WERI-Rb-1 (cell line): ENCODE results near the gene UBL4A.

Source experiments
- DNase-seq: peaks from one replicate; pipeline ENCODE4 v3.0.0-alpha.2; 2020
- H3K27ac ChIP-seq: fragments of 250-450 bp; sonication (Bioruptor Pico); 2 replicates; pipeline ENCODE4 v1.5.1; 2020; ENCODE audit warnings: mild to moderate bottlenecking, moderate library complexity
- H3K27me3 ChIP-seq: fragments of 250-450 bp; sonication (Bioruptor Pico); 2 replicates; pipeline ENCODE4 v1.5.1; 2021; ENCODE audit warnings: mild to moderate bottlenecking, low read depth, moderate library complexity; ENCODE audit not compliant: insufficient read depth, severe bottlenecking
- H3K36me3 ChIP-seq: fragments of 250-450 bp; sonication (Bioruptor Pico); 2 replicates; pipeline ENCODE4 v1.5.1; 2020; ENCODE audit warnings: mild to moderate bottlenecking, moderate library complexity
- H3K4me3 ChIP-seq: 2 replicates; pipeline ENCODE4 v1.5.1; 2011; ENCODE audit warnings: low read depth, mild to moderate bottlenecking, control low read depth, low read length
- H3K9me3 ChIP-seq: fragments of 250-450 bp; sonication (Bioruptor Pico); 2 replicates; pipeline ENCODE4 v1.5.1; 2021; ENCODE audit warnings: mild to moderate bottlenecking, moderate library complexity; ENCODE audit not compliant: severe bottlenecking
- TF ChIP-seq, protein P1 (sequence below): IDR thresholded peaks from 2 replicates; pipeline ENCODE4 v1.5.1; 2011; ENCODE audit warnings: low read depth, mild to moderate bottlenecking, control low read depth, inconsistent platforms, low read length

The UBL4A gene

DNA sequence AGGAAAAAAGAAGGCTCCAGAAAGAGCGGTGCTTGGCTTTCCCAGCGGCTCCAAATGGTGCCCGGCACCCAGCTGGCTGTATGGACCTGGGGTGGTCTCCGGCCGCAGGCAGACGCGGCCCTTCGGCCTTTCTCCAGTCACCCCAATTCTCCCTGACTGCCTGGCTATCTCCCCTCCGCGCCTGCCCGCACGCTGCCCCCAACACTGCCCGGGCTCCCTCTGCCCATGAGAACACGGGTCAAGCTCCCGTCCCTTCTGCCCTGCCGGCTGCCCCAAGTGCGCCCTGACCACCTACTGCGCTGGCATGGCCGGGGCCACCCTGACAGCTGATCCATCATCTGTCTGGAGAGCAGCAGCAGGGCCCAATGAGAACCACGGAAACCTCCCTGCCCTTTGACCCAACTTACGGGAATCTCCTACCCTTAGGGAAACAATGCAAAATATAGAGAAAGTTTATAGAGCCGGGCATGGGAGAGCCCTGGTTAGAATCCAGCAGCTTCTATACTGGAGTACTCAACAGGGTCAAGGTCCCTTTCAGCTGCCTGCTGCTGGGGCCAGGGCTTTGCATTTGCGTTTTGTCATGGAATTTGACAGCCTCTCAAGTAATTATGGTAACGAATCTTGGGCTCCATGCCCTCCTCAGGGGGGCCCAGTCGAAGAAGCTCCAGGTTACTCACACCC, 30.8 kb upstream of the UBL4A start:
- Histone ChIP-seq H3K36me3 (no peaks in the 10 kb centered on the region; the same call in none of the 2 replicates), H3K27ac (no peak overlapping the region), H3K4me3 (no peak overlapping the region), H3K9me3 (peaks cover 3% of the 10 kb centered on the region), H3K27me3 (peaks cover 8% of the 10 kb centered on the region)
- DNase-seq: no peak
- TF ChIP-seq, protein P1, sequence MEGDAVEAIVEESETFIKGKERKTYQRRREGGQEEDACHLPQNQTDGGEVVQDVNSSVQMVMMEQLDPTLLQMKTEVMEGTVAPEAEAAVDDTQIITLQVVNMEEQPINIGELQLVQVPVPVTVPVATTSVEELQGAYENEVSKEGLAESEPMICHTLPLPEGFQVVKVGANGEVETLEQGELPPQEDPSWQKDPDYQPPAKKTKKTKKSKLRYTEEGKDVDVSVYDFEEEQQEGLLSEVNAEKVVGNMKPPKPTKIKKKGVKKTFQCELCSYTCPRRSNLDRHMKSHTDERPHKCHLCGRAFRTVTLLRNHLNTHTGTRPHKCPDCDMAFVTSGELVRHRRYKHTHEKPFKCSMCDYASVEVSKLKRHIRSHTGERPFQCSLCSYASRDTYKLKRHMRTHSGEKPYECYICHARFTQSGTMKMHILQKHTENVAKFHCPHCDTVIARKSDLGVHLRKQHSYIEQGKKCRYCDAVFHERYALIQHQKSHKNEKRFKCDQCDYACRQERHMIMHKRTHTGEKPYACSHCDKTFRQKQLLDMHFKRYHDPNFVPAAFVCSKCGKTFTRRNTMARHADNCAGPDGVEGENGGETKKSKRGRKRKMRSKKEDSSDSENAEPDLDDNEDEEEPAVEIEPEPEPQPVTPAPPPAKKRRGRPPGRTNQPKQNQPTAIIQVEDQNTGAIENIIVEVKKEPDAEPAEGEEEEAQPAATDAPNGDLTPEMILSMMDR: no peak

- Histone ChIP-seq H3K27ac (peak overlapping the region; percentile 53), H3K9me3 (peaks cover 3% of the 10 kb centered on the region), H3K36me3 (no peaks in the 10 kb centered on the region; the same call in none of the 2 replicates), H3K4me3 (peak overlapping the region; percentile 17), H3K27me3 (peaks cover 10% of the 10 kb centered on the region)
- TF ChIP-seq, protein P1: no peak
- no peak for DNase-seq
Measured at GRCh38 chrX:154516656-154517100, 30.3 kb upstream of the UBL4A start.

DNA sequence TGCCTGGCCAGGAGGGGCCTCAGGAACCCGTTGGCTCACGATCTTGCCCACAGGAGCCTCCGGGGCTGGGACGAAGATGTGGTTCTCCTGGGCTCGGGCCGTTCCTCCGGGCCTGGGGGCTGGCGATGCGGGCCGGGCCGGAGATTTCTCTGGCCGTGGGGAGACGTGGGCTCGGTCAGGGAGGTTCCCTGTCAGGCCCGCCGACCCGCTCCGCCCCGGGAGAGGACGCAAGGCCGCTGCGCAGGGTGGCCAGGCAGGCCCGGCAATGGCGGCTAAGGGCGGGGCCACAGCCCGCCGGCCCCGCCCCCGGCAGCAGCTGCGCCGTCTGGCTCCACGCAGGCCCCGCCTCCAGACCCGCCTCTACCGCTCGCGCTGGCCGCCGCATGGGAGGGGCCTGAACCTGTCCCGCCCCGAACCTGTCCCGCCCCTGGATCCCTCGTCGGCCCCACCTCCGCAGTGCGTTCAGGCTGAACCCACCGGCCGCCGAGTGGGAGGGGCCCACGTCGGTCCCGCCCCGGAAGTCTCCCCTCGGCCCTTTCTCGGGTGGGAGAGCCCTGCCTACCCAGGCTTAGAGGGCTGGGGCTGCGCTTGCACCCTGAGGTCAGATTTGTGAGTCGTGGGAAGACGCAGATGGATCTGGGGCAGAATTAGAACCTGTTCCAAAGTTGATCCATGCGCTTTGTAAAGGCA, 29.7 kb upstream of the UBL4A start, which contains the start of gene FAM3A:
Gene FAM3A (minus strand): TSS at position 267 of the 690 bp plus-strand sequence. CDS start 460 bp downstream, outside the sequence.
- Histone ChIP-seq H3K27ac (peak within 1 kb of the TSS; percentile 92), H3K9me3 (peaks cover 3% of the 10 kb centered on the region), H3K27me3 (peaks cover 11% of the 10 kb centered on the region), H3K4me3 (peak within 1 kb of the TSS; percentile 73), H3K36me3 (no peaks in the 10 kb centered on the region; the same call in none of the 2 replicates)
- DNase-seq: peak; percentile 97
- TF ChIP-seq, protein P1: no peak

- peaks cover 11% of the 10 kb centered on the region for H3K27me3 ChIP-seq
- H3K9me3 ChIP-seq: peaks cover 3% of the 10 kb centered on the region
- H3K4me3 ChIP-seq: peak overlapping the region; percentile 73
- DNase-seq: peak; percentile 48
- H3K27ac ChIP-seq: peak overlapping the region; percentile 92
- H3K36me3 ChIP-seq: no peaks in the 10 kb centered on the region; the same call in none of the 2 replicates
- TF ChIP-seq, protein P1: no peak
Measured at GRCh38 chrX:154515090-154515965, 28.9 kb upstream of the UBL4A start.

DNA sequence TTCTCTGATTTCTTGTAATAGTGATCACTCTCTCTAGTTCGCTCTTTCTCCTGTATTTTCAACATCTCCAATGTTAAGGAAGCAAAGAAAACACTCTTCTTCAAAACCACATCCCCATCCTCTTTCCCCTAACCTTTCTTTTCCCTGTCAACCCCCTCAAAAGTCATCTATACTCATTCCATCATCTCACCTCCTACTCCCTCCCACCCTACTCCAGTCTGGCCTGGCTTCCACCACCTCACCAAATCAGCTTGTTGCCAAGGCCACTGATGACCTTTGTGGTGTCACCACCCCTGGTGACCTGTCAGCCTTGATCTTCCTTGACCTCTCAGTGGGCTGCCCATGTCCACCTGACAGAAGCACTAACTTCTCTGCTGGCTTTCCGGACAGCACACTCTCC, 27.3 kb upstream of the UBL4A start:
- peaks cover 10% of the 10 kb centered on the region for H3K9me3 ChIP-seq

More for the DNA sequence above, 27.3 kb upstream of the UBL4A start:
- H3K27ac ChIP-seq: no peak overlapping the region
- TF ChIP-seq, protein P1: no peak
- no peak overlapping the region for H3K4me3 ChIP-seq
- H3K27me3 ChIP-seq: peaks cover 14% of the 10 kb centered on the region
- DNase-seq: no peak
- peaks cover 6% of the 10 kb centered on the region for H3K36me3 ChIP-seq
